ENCODE measurements around the gene NAA10.
A peak's percentile ranks its signal among the peaks of the same experiment; 100 is the strongest.

Gene NAA10

DNA sequence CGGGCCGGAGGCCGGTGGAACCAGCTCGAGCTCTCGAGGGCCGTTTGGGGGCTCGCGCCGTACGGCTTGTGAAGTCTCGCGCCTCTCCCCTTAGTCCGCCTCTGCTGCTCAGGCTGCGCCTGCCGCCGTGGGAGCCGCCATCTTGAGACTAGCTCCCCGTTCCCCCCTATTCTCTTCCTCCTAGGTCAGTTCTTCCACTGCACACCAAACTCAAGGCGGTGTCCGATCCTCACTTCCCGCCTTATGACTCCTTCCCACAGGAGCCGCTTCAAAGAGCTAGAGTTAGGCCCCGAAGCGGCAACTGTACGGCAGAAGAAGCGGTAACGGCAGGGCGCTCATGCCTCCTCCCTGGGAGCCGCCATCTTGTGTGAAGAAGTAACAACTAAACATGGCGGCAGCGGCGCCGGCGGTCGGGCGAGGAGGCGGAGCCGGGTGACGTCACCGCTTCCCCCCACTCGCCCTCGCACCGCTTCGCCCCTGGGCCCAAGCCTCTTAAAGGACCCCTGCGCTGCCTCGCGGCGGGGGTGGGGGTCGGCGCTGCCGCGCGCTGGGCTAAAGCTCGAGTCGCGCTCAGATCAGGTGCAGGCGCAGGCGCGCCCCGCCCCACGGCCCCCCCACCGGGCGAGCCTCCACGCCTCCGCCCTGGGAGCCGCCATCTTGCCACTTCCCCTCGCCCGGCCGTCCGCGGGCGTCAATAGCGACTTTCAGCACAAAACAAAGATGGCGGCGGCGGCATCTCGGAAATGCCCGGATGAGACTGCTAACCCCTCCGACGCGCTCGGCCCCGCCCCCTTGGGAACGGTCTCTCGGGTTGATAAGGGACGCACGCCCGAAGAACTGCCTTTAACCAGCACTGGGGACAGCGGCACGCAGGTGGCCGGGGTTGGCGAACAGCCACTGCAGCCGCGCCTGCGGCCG, 36.9 kb upstream of the NAA10 start, which contains the start of gene HCFC1 (continued):
- TF ChIP-seq ZNF548 (tag by site-specific recombination; IDR thresholded peaks at IDR 0.05) = no peak
- TF ChIP-seq MEIS1 (CRISPR knock-in tag; IDR thresholded peaks at IDR 0.05; ENCODE audit: borderline replicate concordance) = no peak
- TF ChIP-seq, protein P1, sequence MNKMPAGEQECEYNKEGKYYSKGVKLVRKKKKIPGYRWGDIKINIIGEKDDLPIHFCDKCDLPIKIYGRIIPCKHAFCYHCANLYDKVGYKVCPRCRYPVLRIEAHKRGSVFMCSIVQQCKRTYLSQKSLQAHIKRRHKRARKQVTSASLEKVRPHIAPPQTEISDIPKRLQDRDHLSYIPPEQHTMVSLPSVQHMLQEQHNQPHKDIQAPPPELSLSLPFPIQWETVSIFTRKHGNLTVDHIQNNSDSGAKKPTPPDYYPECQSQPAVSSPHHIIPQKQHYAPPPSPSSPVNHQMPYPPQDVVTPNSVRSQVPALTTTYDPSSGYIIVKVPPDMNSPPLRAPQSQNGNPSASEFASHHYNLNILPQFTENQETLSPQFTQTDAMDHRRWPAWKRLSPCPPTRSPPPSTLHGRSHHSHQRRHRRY (tag by site-specific recombination; IDR thresholded peaks at IDR 0.05) = peak; percentile 15; the same call in 1 of the 2 replicates
- no peak for TF ChIP-seq ZFP3 (tag by site-specific recombination; IDR thresholded peaks at IDR 0.05; ENCODE audit: low read depth)
- peak; percentile 87; the same call in 1 of the 2 replicates for TF ChIP-seq ZFP69B (tag by site-specific recombination; IDR thresholded peaks at IDR 0.05)
- TF ChIP-seq ZNF747 (tag by site-specific recombination; IDR thresholded peaks at IDR 0.05) = no peak
- TF ChIP-seq GLIS2 (tag by site-specific recombination; IDR thresholded peaks at IDR 0.05) = peak; percentile 99
- no peak for TF ChIP-seq ZNF350 (tag by site-specific recombination; IDR thresholded peaks at IDR 0.05)
- no peak for TF ChIP-seq ZNF391 (tag by site-specific recombination; IDR thresholded peaks at IDR 0.05; ENCODE audit: borderline replicate concordance, low read depth)
- TF ChIP-seq, protein P2, sequence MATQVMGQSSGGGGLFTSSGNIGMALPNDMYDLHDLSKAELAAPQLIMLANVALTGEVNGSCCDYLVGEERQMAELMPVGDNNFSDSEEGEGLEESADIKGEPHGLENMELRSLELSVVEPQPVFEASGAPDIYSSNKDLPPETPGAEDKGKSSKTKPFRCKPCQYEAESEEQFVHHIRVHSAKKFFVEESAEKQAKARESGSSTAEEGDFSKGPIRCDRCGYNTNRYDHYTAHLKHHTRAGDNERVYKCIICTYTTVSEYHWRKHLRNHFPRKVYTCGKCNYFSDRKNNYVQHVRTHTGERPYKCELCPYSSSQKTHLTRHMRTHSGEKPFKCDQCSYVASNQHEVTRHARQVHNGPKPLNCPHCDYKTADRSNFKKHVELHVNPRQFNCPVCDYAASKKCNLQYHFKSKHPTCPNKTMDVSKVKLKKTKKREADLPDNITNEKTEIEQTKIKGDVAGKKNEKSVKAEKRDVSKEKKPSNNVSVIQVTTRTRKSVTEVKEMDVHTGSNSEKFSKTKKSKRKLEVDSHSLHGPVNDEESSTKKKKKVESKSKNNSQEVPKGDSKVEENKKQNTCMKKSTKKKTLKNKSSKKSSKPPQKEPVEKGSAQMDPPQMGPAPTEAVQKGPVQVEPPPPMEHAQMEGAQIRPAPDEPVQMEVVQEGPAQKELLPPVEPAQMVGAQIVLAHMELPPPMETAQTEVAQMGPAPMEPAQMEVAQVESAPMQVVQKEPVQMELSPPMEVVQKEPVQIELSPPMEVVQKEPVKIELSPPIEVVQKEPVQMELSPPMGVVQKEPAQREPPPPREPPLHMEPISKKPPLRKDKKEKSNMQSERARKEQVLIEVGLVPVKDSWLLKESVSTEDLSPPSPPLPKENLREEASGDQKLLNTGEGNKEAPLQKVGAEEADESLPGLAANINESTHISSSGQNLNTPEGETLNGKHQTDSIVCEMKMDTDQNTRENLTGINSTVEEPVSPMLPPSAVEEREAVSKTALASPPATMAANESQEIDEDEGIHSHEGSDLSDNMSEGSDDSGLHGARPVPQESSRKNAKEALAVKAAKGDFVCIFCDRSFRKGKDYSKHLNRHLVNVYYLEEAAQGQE (tag by site-specific recombination; IDR thresholded peaks at IDR 0.05) = peak; percentile 92
- TF ChIP-seq ZEB2 (tag by site-specific recombination; IDR thresholded peaks at IDR 0.05) = peak; percentile 92
- TF ChIP-seq ZNF48 (tag by site-specific recombination; IDR thresholded peaks at IDR 0.05) = no peak
- TF ChIP-seq ZNF138 (tag by site-specific recombination; IDR thresholded peaks at IDR 0.05; ENCODE audit: borderline replicate concordance) = no peak
- TF ChIP-seq ZNF248 (tag by site-specific recombination; IDR thresholded peaks at IDR 0.05) = no peak
- TF ChIP-seq ZNF585B (tag by site-specific recombination; IDR thresholded peaks at IDR 0.05) = no peak
- no peak for TF ChIP-seq ZNF23 (tag by site-specific recombination; IDR thresholded peaks at IDR 0.05; ENCODE audit: borderline replicate concordance)
- TF ChIP-seq ZNF629 (tag by site-specific recombination; IDR thresholded peaks at IDR 0.05) = peak; percentile 98
- no peak for TF ChIP-seq ZNF266 (tag by site-specific recombination; IDR thresholded peaks at IDR 0.05; ENCODE audit: low read depth)
- no peak; the same call in none of the 2 replicates for TF ChIP-seq ZNF610 (tag by site-specific recombination; IDR thresholded peaks at IDR 0.05; ENCODE audit: borderline replicate concordance)
- no peak for TF ChIP-seq ZNF19 (tag by site-specific recombination; IDR thresholded peaks at IDR 0.05; ENCODE audit: low read depth)
- TF ChIP-seq ZNF596 (tag by site-specific recombination; IDR thresholded peaks at IDR 0.05) = peak; percentile 20; the same call in 1 of the 2 replicates
- TF ChIP-seq, protein P3, sequence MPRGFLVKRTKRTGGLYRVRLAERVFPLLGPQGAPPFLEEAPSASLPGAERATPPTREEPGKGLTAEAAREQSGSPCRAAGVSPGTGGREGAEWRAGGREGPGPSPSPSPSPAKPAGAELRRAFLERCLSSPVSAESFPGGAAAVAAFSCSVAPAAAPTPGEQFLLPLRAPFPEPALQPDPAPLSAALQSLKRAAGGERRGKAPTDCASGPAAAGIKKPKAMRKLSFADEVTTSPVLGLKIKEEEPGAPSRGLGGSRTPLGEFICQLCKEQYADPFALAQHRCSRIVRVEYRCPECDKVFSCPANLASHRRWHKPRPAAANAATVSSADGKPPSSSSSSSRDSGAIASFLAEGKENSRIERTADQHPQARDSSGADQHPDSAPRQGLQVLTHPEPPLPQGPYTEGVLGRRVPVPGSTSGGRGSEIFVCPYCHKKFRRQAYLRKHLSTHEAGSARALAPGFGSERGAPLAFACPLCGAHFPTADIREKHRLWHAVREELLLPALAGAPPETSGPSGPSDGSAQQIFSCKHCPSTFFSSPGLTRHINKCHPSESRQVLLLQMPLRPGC (tag by site-specific recombination; IDR thresholded peaks at IDR 0.05) = peak; percentile 34
- no peak for TF ChIP-seq ZNF169 (tag by site-specific recombination; IDR thresholded peaks at IDR 0.05)
- TF ChIP-seq ZNF560 (tag by site-specific recombination; IDR thresholded peaks at IDR 0.05; ENCODE audit: borderline replicate concordance) = no peak
- TF ChIP-seq, protein P4, sequence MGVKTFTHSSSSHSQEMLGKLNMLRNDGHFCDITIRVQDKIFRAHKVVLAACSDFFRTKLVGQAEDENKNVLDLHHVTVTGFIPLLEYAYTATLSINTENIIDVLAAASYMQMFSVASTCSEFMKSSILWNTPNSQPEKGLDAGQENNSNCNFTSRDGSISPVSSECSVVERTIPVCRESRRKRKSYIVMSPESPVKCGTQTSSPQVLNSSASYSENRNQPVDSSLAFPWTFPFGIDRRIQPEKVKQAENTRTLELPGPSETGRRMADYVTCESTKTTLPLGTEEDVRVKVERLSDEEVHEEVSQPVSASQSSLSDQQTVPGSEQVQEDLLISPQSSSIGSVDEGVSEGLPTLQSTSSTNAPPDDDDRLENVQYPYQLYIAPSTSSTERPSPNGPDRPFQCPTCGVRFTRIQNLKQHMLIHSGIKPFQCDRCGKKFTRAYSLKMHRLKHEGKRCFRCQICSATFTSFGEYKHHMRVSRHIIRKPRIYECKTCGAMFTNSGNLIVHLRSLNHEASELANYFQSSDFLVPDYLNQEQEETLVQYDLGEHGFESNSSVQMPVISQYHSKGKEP (tag by site-specific recombination; IDR thresholded peaks at IDR 0.05) = peak; percentile 17
- TF ChIP-seq ZNF558 (tag by site-specific recombination; IDR thresholded peaks at IDR 0.05) = no peak
- no peak for TF ChIP-seq ZNF214 (tag by site-specific recombination; IDR thresholded peaks at IDR 0.05; ENCODE audit: borderline replicate concordance)
- TF ChIP-seq, protein P5, sequence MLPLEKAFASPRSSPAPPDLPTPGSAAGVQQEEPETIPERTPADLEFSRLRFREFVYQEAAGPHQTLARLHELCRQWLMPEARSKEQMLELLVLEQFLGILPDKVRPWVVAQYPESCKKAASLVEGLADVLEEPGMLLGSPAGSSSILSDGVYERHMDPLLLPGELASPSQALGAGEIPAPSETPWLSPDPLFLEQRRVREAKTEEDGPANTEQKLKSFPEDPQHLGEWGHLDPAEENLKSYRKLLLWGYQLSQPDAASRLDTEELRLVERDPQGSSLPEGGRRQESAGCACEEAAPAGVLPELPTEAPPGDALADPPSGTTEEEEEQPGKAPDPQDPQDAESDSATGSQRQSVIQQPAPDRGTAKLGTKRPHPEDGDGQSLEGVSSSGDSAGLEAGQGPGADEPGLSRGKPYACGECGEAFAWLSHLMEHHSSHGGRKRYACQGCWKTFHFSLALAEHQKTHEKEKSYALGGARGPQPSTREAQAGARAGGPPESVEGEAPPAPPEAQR (tag by site-specific recombination; IDR thresholded peaks at IDR 0.05) = no peak
- TF ChIP-seq, protein P6, sequence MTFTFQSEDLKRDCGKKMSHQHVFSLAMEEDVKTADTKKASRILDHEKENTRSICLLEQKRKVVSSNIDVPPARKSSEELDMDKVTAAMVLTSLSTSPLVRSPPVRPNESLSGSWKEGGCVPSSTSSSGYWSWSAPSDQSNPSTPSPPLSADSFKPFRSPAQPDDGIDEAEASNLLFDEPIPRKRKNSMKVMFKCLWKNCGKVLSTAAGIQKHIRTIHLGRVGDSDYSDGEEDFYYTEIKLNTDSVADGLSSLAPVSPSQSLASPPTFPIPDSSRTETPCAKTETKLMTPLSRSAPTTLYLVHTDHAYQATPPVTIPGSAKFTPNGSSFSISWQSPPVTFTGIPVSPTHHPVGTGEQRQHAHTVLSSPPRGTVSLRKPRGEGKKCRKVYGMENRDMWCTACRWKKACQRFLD (tag by site-specific recombination; IDR thresholded peaks at IDR 0.05) = no peak
